Esophagus muscularis mucosa (tissue), 4 donors: ENCODE measurements around the gene ADAMTS1. TPM values are rescaled to one million over a fixed set of nuclear protein-coding genes. Genes with fewer than 3 reads are reported as not detected.

Experiments used
- DNase-seq: peaks from one replicate; pipeline ENCODE4 v3.0.0-alpha.2; 2017; ENCODE audit errors: extremely low spot score
- H3K27ac ChIP-seq, 4 donors: fragments of 200-600 bp; sonication (generic); replicated peaks in 1 of 4; 1 replicate in 3 of 4; 2 replicates in 1 of 4; pipeline ENCODE4 v1.5.1; 2016 to 2019; ENCODE audit warnings: mild to moderate bottlenecking in 1 of 4
- H3K27me3 ChIP-seq, 4 donors: fragments of 200-600 bp; sonication (generic); one replicate each; pipeline versions ENCODE4 v1.5.1 to v1.6.0; 2016 to 2019
- H3K36me3 ChIP-seq, 4 donors: fragments of 200-600 bp; sonication (generic); one replicate each; pipeline ENCODE4 v1.5.1; 2016 to 2019
- H3K4me1 ChIP-seq, 4 donors: fragments of 200-600 bp; sonication (generic); one replicate each; pipeline ENCODE4 v1.5.1; 2016 to 2019
- H3K4me3 ChIP-seq, 4 donors: fragments of 200-600 bp; sonication (generic); 1 replicate in 2 of 4; 2 replicates in 2 of 4; pipeline ENCODE4 v1.5.1; 2016 to 2019; ENCODE audit warnings: mild to moderate bottlenecking in 4 of 4, moderate library complexity in 1 of 4
- H3K9me3 ChIP-seq, 4 donors: fragments of 200-600 bp; sonication (generic); 1 replicate in 3 of 4; 2 replicates in 1 of 4; pipeline ENCODE4 v1.5.1; 2016 to 2019
- CTCF ChIP-seq, 3 experiments: fragments of 200-600 bp in 2 of 3; fragments of 450-650 bp in 1 of 3; sonication (generic) in 2 of 3; IDR thresholded peaks; one replicate each; pipeline ENCODE4 v1.5.1; 2017 to 2019; ENCODE audit warnings: antibody characterized with exemption in 3 of 3, mild to moderate bottlenecking in 2 of 3, moderate library complexity in 1 of 3
- EP300 ChIP-seq: sonication (generic); formaldehyde crosslinking; IDR thresholded peaks from one replicate; pipeline ENCODE4 v1.6.1; 2017; ENCODE audit warnings: antibody characterized with exemption
- POLR2A ChIP-seq: fragments of 450-650 bp; IDR thresholded peaks from one replicate; pipeline ENCODE4 v1.6.1; 2017; ENCODE audit warnings: antibody characterized with exemption, moderate library complexity, mild to moderate bottlenecking, low read depth
- POLR2AphosphoS5 ChIP-seq, 2 donors: sonication (generic); formaldehyde crosslinking; IDR thresholded peaks; one replicate each; pipeline ENCODE4 v1.6.1; 2017; ENCODE audit warnings: antibody characterized with exemption in 2 of 2
- WGBS: methylation state at CpG from one replicate; pipeline ENCODE4 v1.1.5; 2018; 5-methylcytosine and 5-hydroxymethylcytosine counted together
- intact Hi-C: fragments of 100-400 bp; cut with DNase I; formaldehyde crosslinking; loops from one replicate; pipeline ENCODE4 v1.15.1; 2023
- total RNA-seq, 4 donors: library from RNA; depleted of rRNA; stranded (reverse); fragments of >200 nt; gene quantifications; one replicate each; pipeline versions ENCODE4 v1.1.0 to v1.2.1, GENCODE V29; 2016

The ADAMTS1 gene
- total RNA-seq, 4 donors from 2014 or later: 60.6 to 164 (median 123) TPM

GRCh38 chr21:26814386-26814785 is 30.8 kb downstream of the ADAMTS1 start:
- intact Hi-C loops: no loop called here
- no peaks in the 10 kb centered on the region for H3K27me3 ChIP-seq
- H3K36me3 ChIP-seq: no peaks in the 10 kb centered on the region
- H3K9me3 ChIP-seq: no peaks in the 10 kb centered on the region
- H3K4me1 ChIP-seq: peaks cover 6 to 7% (median 6%) of the 10 kb centered on the region in 4 donors
- H3K27ac ChIP-seq: no peak overlapping the region
- no peak for TF ChIP-seq EP300
- TF ChIP-seq POLR2AphosphoS5 (IDR thresholded peaks at IDR 0.05): no peak
- TF ChIP-seq POLR2A: no peak
- TF ChIP-seq CTCF (IDR thresholded peaks at IDR 0.05): no peak
- DNase-seq: no peak
- no peak overlapping the region for H3K4me3 ChIP-seq
- WGBS: 78% methylated on average over 1 of the region's 1 CpG

GRCh38 chr21:26813426-26813998 is 31.7 kb downstream of the ADAMTS1 start:
- no peaks in the 10 kb centered on the region for H3K9me3 ChIP-seq
- TF ChIP-seq POLR2A (no peak), POLR2AphosphoS5 (IDR thresholded peaks at IDR 0.05) (no peak), CTCF (IDR thresholded peaks at IDR 0.05) (no peak), EP300 (no peak)
- H3K36me3 ChIP-seq: no peaks in the 10 kb centered on the region
- H3K27ac ChIP-seq: no peak overlapping the region
- intact Hi-C loops: no loop called here
- peaks cover 6 to 7% (median 6%) of the 10 kb centered on the region in 4 donors for H3K4me1 ChIP-seq
- H3K27me3 ChIP-seq: no peaks in the 10 kb centered on the region
- no peak for DNase-seq
- WGBS: 90% methylated on average over 8 of the region's 8 CpGs
- no peak overlapping the region for H3K4me3 ChIP-seq

GRCh38 chr21:26812173-26812572 is 33.0 kb downstream of the ADAMTS1 start:
- TF ChIP-seq EP300 (no peak), POLR2A (no peak), CTCF (IDR thresholded peaks at IDR 0.05) (no peak), POLR2AphosphoS5 (IDR thresholded peaks at IDR 0.05) (no peak)
- DNase-seq: no peak
- peaks cover 6 to 7% (median 6%) of the 10 kb centered on the region in 4 donors for H3K4me1 ChIP-seq
- no peaks in the 10 kb centered on the region for H3K9me3 ChIP-seq
- H3K4me3 ChIP-seq: no peak overlapping the region
- no peaks in the 10 kb centered on the region for H3K27me3 ChIP-seq
- intact Hi-C loops: no loop called here
- H3K27ac ChIP-seq: no peak overlapping the region
- 79% methylated on average over 1 of the region's 1 CpG for WGBS
- H3K36me3 ChIP-seq: no peaks in the 10 kb centered on the region

GRCh38 chr21:26811482-26811881 is 33.7 kb downstream of the ADAMTS1 start:
- no peaks in the 10 kb centered on the region for H3K27me3 ChIP-seq
- no peak overlapping the region for H3K4me3 ChIP-seq
- no peaks in the 10 kb centered on the region for H3K36me3 ChIP-seq
- H3K9me3 ChIP-seq: no peaks in the 10 kb centered on the region
- H3K27ac ChIP-seq: no peak overlapping the region
- TF ChIP-seq EP300: no peak
- no peak for TF ChIP-seq POLR2AphosphoS5 (IDR thresholded peaks at IDR 0.05)
- TF ChIP-seq CTCF (IDR thresholded peaks at IDR 0.05): no peak
- no peak for TF ChIP-seq POLR2A
- DNase-seq: no peak
- WGBS: 83% methylated on average over 2 of the region's 2 CpGs
- H3K4me1 ChIP-seq: peaks cover 6 to 7% (median 6%) of the 10 kb centered on the region in 4 donors
- intact Hi-C loops: no loop called here
